ENCODE data around the gene CACNA2D2. TPM values are rescaled to one million over a fixed set of nuclear protein-coding genes. Genes with fewer than 3 reads are reported as not detected.
A peak's percentile ranks its signal among the peaks of the same experiment; 100 is the strongest.

The CACNA2D2 gene
- total and polyA plus RNA-seq, 5 donors = 8.7 to 56.1 (median 40.0) TPM

- no peak for DNase-seq
- Histone ChIP-seq H3K9me3 (ENCODE audit: control insufficient read depth, low read length) (no peaks in the 10 kb centered on the region), H3K27me3 (ENCODE audit: control insufficient read depth, insufficient read depth) (no peaks in the 10 kb centered on the region), H3K4me3 (ENCODE audit: low read length) (no peak overlapping the region), H3K4me1 (ENCODE audit: control insufficient read depth, insufficient read depth, low read length) (no peaks in the 10 kb centered on the region), H3K27ac (ENCODE audit: low read length) (no peak overlapping the region)
- no peak for ATAC-seq
- intact Hi-C loops (cut with DNase I) = loop anchor here in 3 of 4 donors (5.0 kb wide), 3 partner anchors 102 to 192 kb away; partner anchors contain the start of genes CYB561D2 (in 1 of the 3), NPRL2 (in 1 of the 3) and ZMYND10 (in 1 of the 3)
- 54% methylated on average over 18 of the region's 18 CpGs for WGBS
Measured at GRCh38 chr3:50539356-50540286, 36.2 kb upstream of the CACNA2D2 start.

- H3K4me1 ChIP-seq (ENCODE audit: control insufficient read depth, insufficient read depth, low read length) = no peaks in the 10 kb centered on the region
- no peak overlapping the region for H3K4me3 ChIP-seq (ENCODE audit: low read length)
- 71% methylated on average over 4 of the region's 4 CpGs for WGBS
- H3K27me3 ChIP-seq (ENCODE audit: control insufficient read depth, insufficient read depth) = no peaks in the 10 kb centered on the region
- ATAC-seq = no peak
- no peaks in the 10 kb centered on the region for H3K9me3 ChIP-seq (ENCODE audit: control insufficient read depth, low read length)
- intact Hi-C loops (cut with DNase I) = no loop called here
- no peak for DNase-seq
- H3K27ac ChIP-seq (ENCODE audit: low read length) = no peak overlapping the region
Measured at GRCh38 chr3:50537421-50538129, 34.1 kb upstream of the CACNA2D2 start.

- DNase-seq (no peak), ATAC-seq (no peak)
- Histone ChIP-seq H3K27me3 (ENCODE audit: control insufficient read depth, insufficient read depth) (no peaks in the 10 kb centered on the region), H3K4me3 (ENCODE audit: low read length) (no peak overlapping the region), H3K27ac (ENCODE audit: low read length) (no peak overlapping the region), H3K9me3 (ENCODE audit: control insufficient read depth, low read length) (no peaks in the 10 kb centered on the region), H3K4me1 (ENCODE audit: control insufficient read depth, insufficient read depth, low read length) (no peaks in the 10 kb centered on the region)
- intact Hi-C loops (cut with DNase I) = no loop called here
- WGBS = 72% methylated on average over 5 of the region's 5 CpGs
Measured at GRCh38 chr3:50536471-50537180, 33.2 kb upstream of the CACNA2D2 start.

- H3K27me3 ChIP-seq (ENCODE audit: control insufficient read depth, insufficient read depth) = no peaks in the 10 kb centered on the region
- ATAC-seq (no peak), DNase-seq (no peak)
- intact Hi-C loops (cut with DNase I) = no loop called here
- 67% methylated on average over 9 of the region's 9 CpGs for WGBS
- no peak overlapping the region for H3K4me3 ChIP-seq (ENCODE audit: low read length)
- H3K4me1 ChIP-seq (ENCODE audit: control insufficient read depth, insufficient read depth, low read length) = peaks cover 2% of the 10 kb centered on the region
- H3K9me3 ChIP-seq (ENCODE audit: control insufficient read depth, low read length) = no peaks in the 10 kb centered on the region
- no peak overlapping the region for H3K27ac ChIP-seq (ENCODE audit: low read length)
Measured at GRCh38 chr3:50534681-50535330, 31.4 kb upstream of the CACNA2D2 start.

GRCh38 chr3:50533807-50534461, 30.5 kb upstream of the CACNA2D2 start:
- intact Hi-C loops (cut with DNase I) = no loop called here
- no peak overlapping the region for H3K4me3 ChIP-seq (ENCODE audit: low read length)
- no peak overlapping the region for H3K27ac ChIP-seq (ENCODE audit: low read length)
- no peaks in the 10 kb centered on the region for H3K27me3 ChIP-seq (ENCODE audit: control insufficient read depth, insufficient read depth)
- no peak for ATAC-seq
- H3K9me3 ChIP-seq (ENCODE audit: control insufficient read depth, low read length) = no peaks in the 10 kb centered on the region
- no peak for DNase-seq
- H3K4me1 ChIP-seq (ENCODE audit: control insufficient read depth, insufficient read depth, low read length) = peaks cover 2% of the 10 kb centered on the region
- 75% methylated on average over 9 of the region's 9 CpGs for WGBS

GRCh38 chr3:50533316-50533715, 29.9 kb upstream of the CACNA2D2 start:
- WGBS = 82% methylated on average over 13 of the region's 13 CpGs
- intact Hi-C loops (cut with DNase I) = no loop called here
- Histone ChIP-seq H3K27me3 (ENCODE audit: control insufficient read depth, insufficient read depth) (no peaks in the 10 kb centered on the region), H3K27ac (ENCODE audit: low read length) (no peak overlapping the region), H3K4me3 (ENCODE audit: low read length) (no peak overlapping the region), H3K4me1 (ENCODE audit: control insufficient read depth, insufficient read depth, low read length) (peaks cover 2% of the 10 kb centered on the region), H3K9me3 (ENCODE audit: control insufficient read depth, low read length) (no peaks in the 10 kb centered on the region)
- DNase-seq (no peak), ATAC-seq (no peak)

GRCh38 chr3:50532062-50532705, 28.8 kb upstream of the CACNA2D2 start:
- H3K9me3 ChIP-seq (ENCODE audit: control insufficient read depth, low read length) = no peaks in the 10 kb centered on the region
- intact Hi-C loops (cut with DNase I) = no loop called here
- DNase-seq (no peak), ATAC-seq (no peak)
- H3K27me3 ChIP-seq (ENCODE audit: control insufficient read depth, insufficient read depth) = no peaks in the 10 kb centered on the region
- peaks cover 2% of the 10 kb centered on the region for H3K4me1 ChIP-seq (ENCODE audit: control insufficient read depth, insufficient read depth, low read length)
- H3K4me3 ChIP-seq (ENCODE audit: low read length) = no peak overlapping the region
- 75% methylated on average over 9 of the region's 9 CpGs for WGBS
- H3K27ac ChIP-seq (ENCODE audit: low read length) = no peak overlapping the region

- Histone ChIP-seq H3K27ac (ENCODE audit: low read length) (no peak overlapping the region), H3K9me3 (ENCODE audit: control insufficient read depth, low read length) (no peaks in the 10 kb centered on the region), H3K27me3 (ENCODE audit: control insufficient read depth, insufficient read depth) (no peaks in the 10 kb centered on the region), H3K4me3 (ENCODE audit: low read length) (no peak overlapping the region), H3K4me1 (ENCODE audit: control insufficient read depth, insufficient read depth, low read length) (peaks cover 2% of the 10 kb centered on the region)
- ATAC-seq (no peak), DNase-seq (no peak)
- WGBS = 94% methylated on average over 4 of the region's 4 CpGs
- intact Hi-C loops (cut with DNase I) = no loop called here
Measured at GRCh38 chr3:50531201-50531600, 27.8 kb upstream of the CACNA2D2 start.

GRCh38 chr3:50530001-50530970, 26.9 kb upstream of the CACNA2D2 start:
- intact Hi-C loops (cut with DNase I) = no loop called here
- no peaks in the 10 kb centered on the region for H3K27me3 ChIP-seq (ENCODE audit: control insufficient read depth, insufficient read depth)
- WGBS = 14% methylated on average over 48 of the region's 48 CpGs
- peaks cover 2% of the 10 kb centered on the region for H3K4me1 ChIP-seq (ENCODE audit: control insufficient read depth, insufficient read depth, low read length)
- H3K9me3 ChIP-seq (ENCODE audit: control insufficient read depth, low read length) = no peaks in the 10 kb centered on the region
- H3K4me3 ChIP-seq (ENCODE audit: low read length) = no peak overlapping the region
- DNase-seq (peak in 1 of 3 donors; percentile 66), ATAC-seq (no peak)
- H3K27ac ChIP-seq (ENCODE audit: low read length) = no peak overlapping the region
